WTC11 (cell line): ENCODE data around the gene ZNF521. TPM values are rescaled to one million over a fixed set of nuclear protein-coding genes. Genes with fewer than 3 reads are reported as not detected.

ENCODE experiments used
- ATAC-seq: fragments of 200-7000 bp; cut with Tn5 transposase; 2 replicates; pipeline ENCODE4 v1.10.0; 2021; ENCODE audit warnings: mild to moderate bottlenecking, moderate library complexity
- CTCF ChIA-PET: fragments of 300-600 bp; sonication (Branson Sonifier 250); formaldehyde crosslinking; loops from one replicate; lab custom pipeline; 2021; ENCODE audit warnings: antibody characterized with exemption; lab: Charles Lee
- POLR2A ChIA-PET: fragments of 350-600 bp; sonication (Branson Sonifier 250); formaldehyde crosslinking; loops from one replicate; lab custom pipeline; 2021; ENCODE audit warnings: antibody characterized with exemption; lab: Charles Lee
- DNase-seq: peaks from one replicate; pipeline ENCODE4 v3.0.0; 2021; ENCODE audit warnings: low spot score
- H3K27ac Mint-ChIP-seq: 2 replicates; pipeline ENCODE4 v1.8.0; 2021; ENCODE audit warnings: mixed read lengths
- H3K27me3 Mint-ChIP-seq: 2 replicates; pipeline ENCODE4 v1.8.0; 2021; ENCODE audit warnings: low read depth, mild to moderate bottlenecking, moderate library complexity, mixed read lengths
- H3K36me3 Mint-ChIP-seq: 2 replicates; pipeline ENCODE4 v1.8.0; 2021; ENCODE audit warnings: mixed read lengths
- H3K4me1 Mint-ChIP-seq: 2 replicates; pipeline ENCODE4 v1.8.0; 2022; ENCODE audit warnings: mixed read lengths
- H3K4me3 Mint-ChIP-seq: 2 replicates; pipeline ENCODE4 v1.8.0; 2021; ENCODE audit warnings: mild to moderate bottlenecking, moderate library complexity, mixed read lengths
- H3K9me3 Mint-ChIP-seq: 2 replicates; pipeline ENCODE4 v1.8.0; 2021; ENCODE audit warnings: mixed read lengths
- CREB1 ChIP-seq: sonication (generic); formaldehyde crosslinking; IDR thresholded peaks from 2 replicates; pipeline ENCODE4 v1.8.0; 2023; ENCODE audit warnings: mild to moderate bottlenecking, missing genetic modification reagents
- FOXP1 ChIP-seq: sonication (generic); formaldehyde crosslinking; IDR thresholded peaks from 2 replicates; pipeline ENCODE4 v1.8.0; 2022; ENCODE audit warnings: missing genetic modification reagents, mild to moderate bottlenecking, moderate library complexity, borderline replicate concordance
- GABPB1 ChIP-seq: sonication (generic); formaldehyde crosslinking; IDR thresholded peaks from 2 replicates; pipeline ENCODE4 v1.8.1; 2023; ENCODE audit warnings: mild to moderate bottlenecking, missing genetic modification reagents
- GTF2I ChIP-seq: fragments of 250-450 bp; sonication (Bioruptor Pico); conservative IDR thresholded peaks from 2 replicates; pipeline ENCODE4 v1.4.0; 2021; ENCODE audit warnings: mild to moderate bottlenecking
- NFYB ChIP-seq: sonication (generic); formaldehyde crosslinking; conservative IDR thresholded peaks from 2 replicates; pipeline ENCODE4 v1.8.0; 2022; ENCODE audit warnings: low read depth, missing genetic modification reagents
- PRRX2 ChIP-seq: fragments of 250-450 bp; sonication (Bioruptor Pico); IDR thresholded peaks from 2 replicates; pipeline ENCODE4 v1.8.0; 2021; ENCODE audit warnings: mild to moderate bottlenecking
- SOX15 ChIP-seq: fragments of 250-450 bp; sonication (Bioruptor Pico); IDR thresholded peaks from 2 replicates; pipeline ENCODE4 v1.9.0; 2021; ENCODE audit warnings: mild to moderate bottlenecking
- TEAD4 ChIP-seq: sonication (generic); formaldehyde crosslinking; IDR thresholded peaks from 2 replicates; pipeline ENCODE4 v1.8.0; 2022; ENCODE audit warnings: mild to moderate bottlenecking, missing genetic modification reagents
- TP53 ChIP-seq: sonication (generic); formaldehyde crosslinking; IDR thresholded peaks from 2 replicates; pipeline ENCODE4 v1.8.1; 2023; ENCODE audit warnings: mild to moderate bottlenecking, missing genetic modification reagents
- ZBTB21 ChIP-seq: sonication (generic); formaldehyde crosslinking; IDR thresholded peaks from 2 replicates; pipeline ENCODE4 v1.8.1; 2023; ENCODE audit warnings: mild to moderate bottlenecking, missing genetic modification reagents, borderline replicate concordance
- ZNF263 ChIP-seq: sonication (generic); formaldehyde crosslinking; IDR thresholded peaks from 2 replicates; pipeline ENCODE4 v1.8.1; 2022; ENCODE audit warnings: low read depth, mild to moderate bottlenecking, moderate library complexity, missing genetic modification reagents
- total RNA-seq: library from RNA; stranded (reverse); gene quantifications from 3 replicates; pipeline ENCODE4 v1.2.3, GENCODE V29; 2021
- TF ChIP-seq, protein P1 (sequence below): fragments of 250-450 bp; sonication (Bioruptor Pico); IDR thresholded peaks from 2 replicates; pipeline ENCODE4 v2.1.2; 2022; ENCODE audit warnings: mild to moderate bottlenecking, moderate library complexity
- TF ChIP-seq, protein P2 (sequence below): fragments of 200-600 bp; IDR thresholded peaks from 2 replicates; pipeline ENCODE4 v1.8.0; 2022; ENCODE audit warnings: antibody characterized with exemption
- TF ChIP-seq, protein P3 (sequence below): sonication (generic); formaldehyde crosslinking; IDR thresholded peaks from 2 replicates; pipeline ENCODE4 v1.8.0; 2022; ENCODE audit warnings: missing genetic modification reagents
- TF ChIP-seq, protein P4 (sequence below): sonication (generic); formaldehyde crosslinking; IDR thresholded peaks from 2 replicates; pipeline ENCODE4 v1.8.1; 2022; ENCODE audit warnings: missing genetic modification reagents, borderline replicate concordance
- TF ChIP-seq, protein P5 (sequence below): fragments of 250-450 bp; sonication (Bioruptor Pico); IDR thresholded peaks from 2 replicates; pipeline ENCODE4 v1.8.0; 2021; ENCODE audit warnings: mild to moderate bottlenecking
- TF ChIP-seq, protein P6 (sequence below): sonication (generic); formaldehyde crosslinking; IDR thresholded peaks from 2 replicates; pipeline ENCODE4 v1.8.1; 2023; ENCODE audit warnings: mild to moderate bottlenecking, missing genetic modification reagents
- TF ChIP-seq, protein P7 (sequence below): sonication (generic); formaldehyde crosslinking; IDR thresholded peaks from 2 replicates; pipeline ENCODE4 v1.8.0; 2022; ENCODE audit warnings: mild to moderate bottlenecking, missing genetic modification reagents
- TF ChIP-seq, protein P8 (sequence below): sonication (generic); formaldehyde crosslinking; IDR thresholded peaks from 2 replicates; pipeline ENCODE4 v1.8.1; 2022; ENCODE audit warnings: low read depth, mild to moderate bottlenecking, moderate library complexity, missing genetic modification reagents, borderline replicate concordance
- TF ChIP-seq, protein P9 (sequence below): sonication (generic); formaldehyde crosslinking; IDR thresholded peaks from 2 replicates; pipeline ENCODE4 v1.8.1; 2023; ENCODE audit warnings: mild to moderate bottlenecking, moderate library complexity, missing genetic modification reagents

ZNF521 gene
- total RNA-seq, 1 experiment from 2014 or later, result 15.3 TPM

DNA sequence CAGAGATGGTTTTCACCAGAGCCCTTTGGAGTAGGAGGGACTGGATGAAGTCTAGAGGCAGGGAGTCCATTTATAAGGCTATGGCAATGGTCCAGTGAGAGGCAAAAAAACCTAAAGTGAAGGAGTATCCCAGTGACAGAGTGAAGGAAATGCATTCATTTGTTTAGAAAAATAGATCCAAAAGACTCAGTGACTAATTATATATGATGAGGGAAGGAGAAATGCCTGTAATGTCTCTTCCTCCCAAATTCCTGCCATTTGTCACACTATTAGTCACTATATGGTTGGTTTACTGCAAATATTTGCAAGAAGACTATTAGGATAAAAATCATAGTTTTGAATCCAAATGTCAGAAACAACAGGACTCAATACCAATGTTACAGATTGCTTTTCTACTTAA is 104.2 kb downstream of the ZNF521 start:
- no peaks in the 10 kb centered on the region for H3K27me3 Mint-ChIP-seq
- no peak overlapping the region for H3K27ac Mint-ChIP-seq
- POLR2A ChIA-PET, result no interaction called here
- ATAC-seq, result no peak
- no peak for DNase-seq
- H3K9me3 Mint-ChIP-seq, result no peaks in the 10 kb centered on the region
- H3K4me3 Mint-ChIP-seq, result no peak overlapping the region
- H3K36me3 Mint-ChIP-seq, result no peaks in the 10 kb centered on the region
- peaks cover 5% of the 10 kb centered on the region for H3K4me1 Mint-ChIP-seq
- CTCF ChIA-PET, result no interaction called here
- TF ChIP-seq TP53 (no peak), ZBTB21 (CRISPR knock-in tag) (no peak), PRRX2 (CRISPR knock-in tag) (no peak), NFYB (CRISPR knock-in tag) (no peak), GABPB1 (CRISPR knock-in tag) (no peak), SOX15 (no peak), ZNF263 (no peak)
- TF ChIP-seq, protein P1, sequence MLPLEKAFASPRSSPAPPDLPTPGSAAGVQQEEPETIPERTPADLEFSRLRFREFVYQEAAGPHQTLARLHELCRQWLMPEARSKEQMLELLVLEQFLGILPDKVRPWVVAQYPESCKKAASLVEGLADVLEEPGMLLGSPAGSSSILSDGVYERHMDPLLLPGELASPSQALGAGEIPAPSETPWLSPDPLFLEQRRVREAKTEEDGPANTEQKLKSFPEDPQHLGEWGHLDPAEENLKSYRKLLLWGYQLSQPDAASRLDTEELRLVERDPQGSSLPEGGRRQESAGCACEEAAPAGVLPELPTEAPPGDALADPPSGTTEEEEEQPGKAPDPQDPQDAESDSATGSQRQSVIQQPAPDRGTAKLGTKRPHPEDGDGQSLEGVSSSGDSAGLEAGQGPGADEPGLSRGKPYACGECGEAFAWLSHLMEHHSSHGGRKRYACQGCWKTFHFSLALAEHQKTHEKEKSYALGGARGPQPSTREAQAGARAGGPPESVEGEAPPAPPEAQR (CRISPR knock-in tag), result no peak
- TF ChIP-seq, protein P2, sequence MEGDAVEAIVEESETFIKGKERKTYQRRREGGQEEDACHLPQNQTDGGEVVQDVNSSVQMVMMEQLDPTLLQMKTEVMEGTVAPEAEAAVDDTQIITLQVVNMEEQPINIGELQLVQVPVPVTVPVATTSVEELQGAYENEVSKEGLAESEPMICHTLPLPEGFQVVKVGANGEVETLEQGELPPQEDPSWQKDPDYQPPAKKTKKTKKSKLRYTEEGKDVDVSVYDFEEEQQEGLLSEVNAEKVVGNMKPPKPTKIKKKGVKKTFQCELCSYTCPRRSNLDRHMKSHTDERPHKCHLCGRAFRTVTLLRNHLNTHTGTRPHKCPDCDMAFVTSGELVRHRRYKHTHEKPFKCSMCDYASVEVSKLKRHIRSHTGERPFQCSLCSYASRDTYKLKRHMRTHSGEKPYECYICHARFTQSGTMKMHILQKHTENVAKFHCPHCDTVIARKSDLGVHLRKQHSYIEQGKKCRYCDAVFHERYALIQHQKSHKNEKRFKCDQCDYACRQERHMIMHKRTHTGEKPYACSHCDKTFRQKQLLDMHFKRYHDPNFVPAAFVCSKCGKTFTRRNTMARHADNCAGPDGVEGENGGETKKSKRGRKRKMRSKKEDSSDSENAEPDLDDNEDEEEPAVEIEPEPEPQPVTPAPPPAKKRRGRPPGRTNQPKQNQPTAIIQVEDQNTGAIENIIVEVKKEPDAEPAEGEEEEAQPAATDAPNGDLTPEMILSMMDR, result no peak
- TF ChIP-seq, protein P3, sequence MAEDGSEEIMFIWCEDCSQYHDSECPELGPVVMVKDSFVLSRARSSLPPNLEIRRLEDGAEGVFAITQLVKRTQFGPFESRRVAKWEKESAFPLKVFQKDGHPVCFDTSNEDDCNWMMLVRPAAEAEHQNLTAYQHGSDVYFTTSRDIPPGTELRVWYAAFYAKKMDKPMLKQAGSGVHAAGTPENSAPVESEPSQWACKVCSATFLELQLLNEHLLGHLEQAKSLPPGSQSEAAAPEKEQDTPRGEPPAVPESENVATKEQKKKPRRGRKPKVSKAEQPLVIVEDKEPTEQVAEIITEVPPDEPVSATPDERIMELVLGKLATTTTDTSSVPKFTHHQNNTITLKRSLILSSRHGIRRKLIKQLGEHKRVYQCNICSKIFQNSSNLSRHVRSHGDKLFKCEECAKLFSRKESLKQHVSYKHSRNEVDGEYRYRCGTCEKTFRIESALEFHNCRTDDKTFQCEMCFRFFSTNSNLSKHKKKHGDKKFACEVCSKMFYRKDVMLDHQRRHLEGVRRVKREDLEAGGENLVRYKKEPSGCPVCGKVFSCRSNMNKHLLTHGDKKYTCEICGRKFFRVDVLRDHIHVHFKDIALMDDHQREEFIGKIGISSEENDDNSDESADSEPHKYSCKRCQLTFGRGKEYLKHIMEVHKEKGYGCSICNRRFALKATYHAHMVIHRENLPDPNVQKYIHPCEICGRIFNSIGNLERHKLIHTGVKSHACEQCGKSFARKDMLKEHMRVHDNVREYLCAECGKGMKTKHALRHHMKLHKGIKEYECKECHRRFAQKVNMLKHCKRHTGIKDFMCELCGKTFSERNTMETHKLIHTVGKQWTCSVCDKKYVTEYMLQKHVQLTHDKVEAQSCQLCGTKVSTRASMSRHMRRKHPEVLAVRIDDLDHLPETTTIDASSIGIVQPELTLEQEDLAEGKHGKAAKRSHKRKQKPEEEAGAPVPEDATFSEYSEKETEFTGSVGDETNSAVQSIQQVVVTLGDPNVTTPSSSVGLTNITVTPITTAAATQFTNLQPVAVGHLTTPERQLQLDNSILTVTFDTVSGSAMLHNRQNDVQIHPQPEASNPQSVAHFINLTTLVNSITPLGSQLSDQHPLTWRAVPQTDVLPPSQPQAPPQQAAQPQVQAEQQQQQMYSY (CRISPR knock-in tag), result no peak
- TF ChIP-seq, protein P4, sequence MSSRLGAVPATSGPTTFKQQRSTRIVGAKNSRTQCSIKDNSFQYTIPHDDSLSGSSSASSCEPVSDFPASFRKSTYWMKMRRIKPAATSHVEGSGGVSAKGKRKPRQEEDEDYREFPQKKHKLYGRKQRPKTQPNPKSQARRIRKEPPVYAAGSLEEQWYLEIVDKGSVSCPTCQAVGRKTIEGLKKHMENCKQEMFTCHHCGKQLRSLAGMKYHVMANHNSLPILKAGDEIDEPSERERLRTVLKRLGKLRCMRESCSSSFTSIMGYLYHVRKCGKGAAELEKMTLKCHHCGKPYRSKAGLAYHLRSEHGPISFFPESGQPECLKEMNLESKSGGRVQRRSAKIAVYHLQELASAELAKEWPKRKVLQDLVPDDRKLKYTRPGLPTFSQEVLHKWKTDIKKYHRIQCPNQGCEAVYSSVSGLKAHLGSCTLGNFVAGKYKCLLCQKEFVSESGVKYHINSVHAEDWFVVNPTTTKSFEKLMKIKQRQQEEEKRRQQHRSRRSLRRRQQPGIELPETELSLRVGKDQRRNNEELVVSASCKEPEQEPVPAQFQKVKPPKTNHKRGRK (CRISPR knock-in tag), result no peak

DNA sequence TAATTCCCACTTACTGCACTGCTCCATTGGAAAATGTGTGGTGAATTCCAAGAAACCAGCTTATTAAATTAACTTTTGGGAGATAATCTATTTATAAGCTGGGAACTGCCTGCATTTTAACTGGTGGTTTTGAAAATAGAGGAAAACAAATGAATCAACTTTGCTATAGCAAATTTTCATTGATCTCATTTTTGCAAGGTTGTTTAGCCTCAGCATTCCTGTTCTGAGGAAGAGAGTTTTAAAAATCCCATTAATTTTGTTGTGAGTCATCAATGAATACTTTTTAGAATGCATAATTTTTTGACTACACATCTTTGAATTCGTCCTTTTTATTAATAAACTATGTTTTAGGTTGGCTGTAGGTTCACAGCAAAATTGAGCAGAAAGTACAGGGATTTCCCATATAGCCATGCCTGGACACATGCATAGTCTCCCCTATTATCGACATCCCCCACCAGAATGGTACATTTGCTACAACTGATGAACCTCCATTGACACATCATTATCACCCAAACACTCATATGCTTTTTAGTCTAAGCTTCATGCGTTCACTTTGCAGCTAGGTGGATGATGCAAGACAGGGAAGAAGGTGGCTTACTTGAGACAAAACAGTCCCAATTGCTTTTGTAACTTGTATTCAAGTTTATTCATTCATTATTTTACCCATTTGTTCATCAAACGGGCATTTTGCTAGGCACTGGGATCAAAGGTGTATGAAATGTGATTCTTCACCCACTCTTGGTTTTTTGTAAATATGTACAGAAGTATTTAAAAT is 106.9 kb downstream of the ZNF521 start:
- no peak for DNase-seq
- Mint-ChIP-seq H3K27ac (no peak overlapping the region), H3K27me3 (no peaks in the 10 kb centered on the region)
- TF ChIP-seq, protein P5, sequence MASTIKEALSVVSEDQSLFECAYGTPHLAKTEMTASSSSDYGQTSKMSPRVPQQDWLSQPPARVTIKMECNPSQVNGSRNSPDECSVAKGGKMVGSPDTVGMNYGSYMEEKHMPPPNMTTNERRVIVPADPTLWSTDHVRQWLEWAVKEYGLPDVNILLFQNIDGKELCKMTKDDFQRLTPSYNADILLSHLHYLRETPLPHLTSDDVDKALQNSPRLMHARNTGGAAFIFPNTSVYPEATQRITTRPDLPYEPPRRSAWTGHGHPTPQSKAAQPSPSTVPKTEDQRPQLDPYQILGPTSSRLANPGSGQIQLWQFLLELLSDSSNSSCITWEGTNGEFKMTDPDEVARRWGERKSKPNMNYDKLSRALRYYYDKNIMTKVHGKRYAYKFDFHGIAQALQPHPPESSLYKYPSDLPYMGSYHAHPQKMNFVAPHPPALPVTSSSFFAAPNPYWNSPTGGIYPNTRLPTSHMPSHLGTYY, result no peak
- no peak for TF ChIP-seq ZNF263
- TF ChIP-seq CREB1, result no peak
- TF ChIP-seq, protein P6, sequence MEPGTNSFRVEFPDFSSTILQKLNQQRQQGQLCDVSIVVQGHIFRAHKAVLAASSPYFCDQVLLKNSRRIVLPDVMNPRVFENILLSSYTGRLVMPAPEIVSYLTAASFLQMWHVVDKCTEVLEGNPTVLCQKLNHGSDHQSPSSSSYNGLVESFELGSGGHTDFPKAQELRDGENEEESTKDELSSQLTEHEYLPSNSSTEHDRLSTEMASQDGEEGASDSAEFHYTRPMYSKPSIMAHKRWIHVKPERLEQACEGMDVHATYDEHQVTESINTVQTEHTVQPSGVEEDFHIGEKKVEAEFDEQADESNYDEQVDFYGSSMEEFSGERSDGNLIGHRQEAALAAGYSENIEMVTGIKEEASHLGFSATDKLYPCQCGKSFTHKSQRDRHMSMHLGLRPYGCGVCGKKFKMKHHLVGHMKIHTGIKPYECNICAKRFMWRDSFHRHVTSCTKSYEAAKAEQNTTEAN (CRISPR knock-in tag), result no peak
- TF ChIP-seq, protein P7, sequence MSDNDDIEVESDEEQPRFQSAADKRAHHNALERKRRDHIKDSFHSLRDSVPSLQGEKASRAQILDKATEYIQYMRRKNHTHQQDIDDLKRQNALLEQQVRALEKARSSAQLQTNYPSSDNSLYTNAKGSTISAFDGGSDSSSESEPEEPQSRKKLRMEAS (CRISPR knock-in tag), result no peak
- no peak for TF ChIP-seq FOXP1
- TF ChIP-seq TEAD4, result no peak
- no peak for TF ChIP-seq GTF2I (CRISPR knock-in tag)
- TF ChIP-seq PRRX2 (CRISPR knock-in tag), result no peak
- TF ChIP-seq, protein P8, sequence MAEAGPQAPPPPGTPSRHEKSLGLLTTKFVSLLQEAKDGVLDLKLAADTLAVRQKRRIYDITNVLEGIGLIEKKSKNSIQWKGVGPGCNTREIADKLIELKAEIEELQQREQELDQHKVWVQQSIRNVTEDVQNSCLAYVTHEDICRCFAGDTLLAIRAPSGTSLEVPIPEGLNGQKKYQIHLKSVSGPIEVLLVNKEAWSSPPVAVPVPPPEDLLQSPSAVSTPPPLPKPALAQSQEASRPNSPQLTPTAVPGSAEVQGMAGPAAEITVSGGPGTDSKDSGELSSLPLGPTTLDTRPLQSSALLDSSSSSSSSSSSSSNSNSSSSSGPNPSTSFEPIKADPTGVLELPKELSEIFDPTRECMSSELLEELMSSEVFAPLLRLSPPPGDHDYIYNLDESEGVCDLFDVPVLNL (CRISPR knock-in tag), result no peak
- TF ChIP-seq, protein P9, sequence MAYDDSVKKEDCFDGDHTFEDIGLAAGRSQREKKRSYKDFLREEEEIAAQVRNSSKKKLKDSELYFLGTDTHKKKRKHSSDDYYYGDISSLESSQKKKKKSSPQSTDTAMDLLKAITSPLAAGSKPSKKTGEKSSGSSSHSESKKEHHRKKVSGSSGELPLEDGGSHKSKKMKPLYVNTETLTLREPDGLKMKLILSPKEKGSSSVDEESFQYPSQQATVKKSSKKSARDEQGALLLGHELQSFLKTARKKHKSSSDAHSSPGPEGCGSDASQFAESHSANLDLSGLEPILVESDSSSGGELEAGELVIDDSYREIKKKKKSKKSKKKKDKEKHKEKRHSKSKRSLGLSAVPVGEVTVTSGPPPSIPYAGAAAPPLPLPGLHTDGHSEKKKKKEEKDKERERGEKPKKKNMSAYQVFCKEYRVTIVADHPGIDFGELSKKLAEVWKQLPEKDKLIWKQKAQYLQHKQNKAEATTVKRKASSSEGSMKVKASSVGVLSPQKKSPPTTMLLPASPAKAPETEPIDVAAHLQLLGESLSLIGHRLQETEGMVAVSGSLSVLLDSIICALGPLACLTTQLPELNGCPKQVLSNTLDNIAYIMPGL (CRISPR knock-in tag), result no peak

More for the DNA sequence above, 106.9 kb downstream of the ZNF521 start:
- ATAC-seq, result no peak
- no peak overlapping the region for H3K4me3 Mint-ChIP-seq
- POLR2A ChIA-PET, result no interaction called here
- no peaks in the 10 kb centered on the region for H3K36me3 Mint-ChIP-seq
- peaks cover 5% of the 10 kb centered on the region for H3K4me1 Mint-ChIP-seq
- CTCF ChIA-PET, result no interaction called here
- no peaks in the 10 kb centered on the region for H3K9me3 Mint-ChIP-seq
